ENCODE results near the gene SF3B2.

Gene SF3B2

DNA sequence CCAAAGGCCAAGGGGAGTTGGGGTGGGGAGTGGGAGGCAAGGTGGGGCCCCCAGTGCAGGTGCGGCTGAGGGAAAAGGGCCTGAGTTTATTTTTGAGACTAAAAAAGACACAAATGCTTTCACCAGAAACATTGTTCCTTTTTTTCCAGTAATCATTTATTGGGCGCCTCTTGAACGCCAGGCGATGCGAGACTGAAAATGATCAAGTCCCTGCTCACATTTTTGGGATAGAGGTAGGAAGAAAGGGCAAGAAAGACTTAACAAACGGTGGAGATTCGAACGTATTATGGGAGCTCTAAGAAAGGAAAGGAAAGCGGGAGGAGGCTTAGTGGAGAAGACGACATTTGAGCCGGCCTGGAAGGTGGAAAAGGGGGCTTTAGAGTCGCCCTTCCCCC, 796 bp upstream of the SF3B2 start:
- TF ChIP-seq, protein P1, sequence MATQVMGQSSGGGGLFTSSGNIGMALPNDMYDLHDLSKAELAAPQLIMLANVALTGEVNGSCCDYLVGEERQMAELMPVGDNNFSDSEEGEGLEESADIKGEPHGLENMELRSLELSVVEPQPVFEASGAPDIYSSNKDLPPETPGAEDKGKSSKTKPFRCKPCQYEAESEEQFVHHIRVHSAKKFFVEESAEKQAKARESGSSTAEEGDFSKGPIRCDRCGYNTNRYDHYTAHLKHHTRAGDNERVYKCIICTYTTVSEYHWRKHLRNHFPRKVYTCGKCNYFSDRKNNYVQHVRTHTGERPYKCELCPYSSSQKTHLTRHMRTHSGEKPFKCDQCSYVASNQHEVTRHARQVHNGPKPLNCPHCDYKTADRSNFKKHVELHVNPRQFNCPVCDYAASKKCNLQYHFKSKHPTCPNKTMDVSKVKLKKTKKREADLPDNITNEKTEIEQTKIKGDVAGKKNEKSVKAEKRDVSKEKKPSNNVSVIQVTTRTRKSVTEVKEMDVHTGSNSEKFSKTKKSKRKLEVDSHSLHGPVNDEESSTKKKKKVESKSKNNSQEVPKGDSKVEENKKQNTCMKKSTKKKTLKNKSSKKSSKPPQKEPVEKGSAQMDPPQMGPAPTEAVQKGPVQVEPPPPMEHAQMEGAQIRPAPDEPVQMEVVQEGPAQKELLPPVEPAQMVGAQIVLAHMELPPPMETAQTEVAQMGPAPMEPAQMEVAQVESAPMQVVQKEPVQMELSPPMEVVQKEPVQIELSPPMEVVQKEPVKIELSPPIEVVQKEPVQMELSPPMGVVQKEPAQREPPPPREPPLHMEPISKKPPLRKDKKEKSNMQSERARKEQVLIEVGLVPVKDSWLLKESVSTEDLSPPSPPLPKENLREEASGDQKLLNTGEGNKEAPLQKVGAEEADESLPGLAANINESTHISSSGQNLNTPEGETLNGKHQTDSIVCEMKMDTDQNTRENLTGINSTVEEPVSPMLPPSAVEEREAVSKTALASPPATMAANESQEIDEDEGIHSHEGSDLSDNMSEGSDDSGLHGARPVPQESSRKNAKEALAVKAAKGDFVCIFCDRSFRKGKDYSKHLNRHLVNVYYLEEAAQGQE (IDR thresholded peaks at IDR 0.05; ENCODE audit: insufficient read depth in 1 of 2, low read depth in 2 of 2, low read length in 2 of 2), result no peak
- TF ChIP-seq TAF1 (IDR thresholded peaks at IDR 0.05; ENCODE audit: borderline replicate concordance, insufficient read depth, low read length), result no peak
- TF ChIP-seq POLR2AphosphoS5 (IDR thresholded peaks at IDR 0.05; ENCODE audit: low read depth, low read length), result no peak
- TF ChIP-seq SIN3A (IDR thresholded peaks at IDR 0.05; ENCODE audit: borderline replicate concordance, insufficient read depth, low read length), result no peak
- TF ChIP-seq FOXP2 (optimal IDR thresholded peaks at IDR 0.05; ENCODE audit: borderline replicate concordance, extremely low read depth, extremely low read length, insufficient read depth), result no peak

DNA sequence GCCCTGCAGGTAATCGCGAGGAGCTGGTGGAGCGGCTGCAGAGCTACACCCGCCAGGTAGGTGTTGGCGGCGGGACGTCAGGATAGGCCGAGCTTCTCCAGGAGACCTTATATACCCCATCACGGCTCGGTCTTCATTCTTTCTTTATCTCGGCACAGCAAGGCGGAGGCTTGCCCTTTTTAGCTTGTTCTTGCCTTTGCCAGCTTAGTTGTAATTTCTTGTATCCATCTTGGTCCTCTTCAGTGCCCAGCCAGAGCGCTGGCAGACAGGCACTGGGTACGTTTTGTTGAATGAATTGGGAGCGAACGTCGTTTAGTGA, 459 bp downstream of the SF3B2 start:
- no peak for TF ChIP-seq FOXP2 (optimal IDR thresholded peaks at IDR 0.05; ENCODE audit: borderline replicate concordance, extremely low read depth, extremely low read length, insufficient read depth)
- TF ChIP-seq SIN3A (IDR thresholded peaks at IDR 0.05; ENCODE audit: borderline replicate concordance, insufficient read depth, low read length), result no peak; the same call in 1 of the 2 replicates
- TF ChIP-seq POLR2AphosphoS5 (IDR thresholded peaks at IDR 0.05; ENCODE audit: low read depth, low read length), result no peak
- TF ChIP-seq, protein P1 (IDR thresholded peaks at IDR 0.05; ENCODE audit: insufficient read depth in 1 of 2, low read depth in 2 of 2, low read length in 2 of 2), result no peak
- no peak for TF ChIP-seq TAF1 (IDR thresholded peaks at IDR 0.05; ENCODE audit: borderline replicate concordance, insufficient read depth, low read length)

DNA sequence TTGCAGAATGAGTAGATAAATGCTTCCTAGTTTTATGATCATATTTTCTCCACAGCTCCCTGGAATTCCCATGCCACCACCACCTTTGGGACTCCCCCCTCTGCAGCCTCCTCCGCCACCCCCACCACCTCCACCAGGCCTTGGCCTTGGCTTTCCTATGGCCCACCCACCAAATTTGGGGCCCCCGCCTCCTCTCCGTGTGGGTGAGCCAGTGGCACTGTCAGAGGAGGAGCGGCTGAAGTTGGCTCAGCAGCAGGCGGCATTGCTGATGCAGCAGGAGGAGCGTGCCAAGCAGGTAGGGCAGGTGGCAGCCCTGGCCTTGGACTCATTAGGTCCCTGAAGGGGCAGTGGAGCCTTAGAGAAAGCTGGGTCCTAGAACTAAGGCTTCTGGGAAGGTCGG, 2.9 kb downstream of the SF3B2 start:
- TF ChIP-seq TAF1 (IDR thresholded peaks at IDR 0.05; ENCODE audit: borderline replicate concordance, insufficient read depth, low read length) (no peak), FOXP2 (optimal IDR thresholded peaks at IDR 0.05; ENCODE audit: borderline replicate concordance, extremely low read depth, extremely low read length, insufficient read depth) (no peak), POLR2AphosphoS5 (IDR thresholded peaks at IDR 0.05; ENCODE audit: low read depth, low read length) (no peak), SIN3A (IDR thresholded peaks at IDR 0.05; ENCODE audit: borderline replicate concordance, insufficient read depth, low read length) (no peak)
- TF ChIP-seq, protein P1 (IDR thresholded peaks at IDR 0.05; ENCODE audit: insufficient read depth in 1 of 2, low read depth in 2 of 2, low read length in 2 of 2), result no peak

DNA sequence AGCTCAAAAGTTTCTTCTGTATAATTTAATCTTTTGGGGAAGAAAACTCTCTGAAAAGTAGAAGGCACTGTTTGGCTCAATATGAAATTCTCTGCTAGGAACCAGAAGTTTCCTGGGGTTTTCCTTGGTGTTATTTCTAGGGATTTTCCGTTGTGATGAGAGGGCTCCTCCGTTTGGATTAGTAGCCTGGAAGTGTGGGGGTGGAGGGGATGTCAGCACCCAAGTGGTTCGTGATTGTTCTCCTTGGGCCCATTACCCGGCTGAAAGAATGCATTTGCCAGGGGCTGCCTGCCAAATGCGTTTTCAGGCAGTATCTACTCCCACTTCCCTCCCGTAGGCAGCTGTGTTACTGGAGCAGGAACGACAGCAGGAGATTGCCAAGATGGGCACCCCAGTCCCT, 4.3 kb downstream of the SF3B2 start:
- TF ChIP-seq SIN3A (IDR thresholded peaks at IDR 0.05; ENCODE audit: borderline replicate concordance, insufficient read depth, low read length), result no peak
- no peak for TF ChIP-seq TAF1 (IDR thresholded peaks at IDR 0.05; ENCODE audit: borderline replicate concordance, insufficient read depth, low read length)
- TF ChIP-seq POLR2AphosphoS5 (IDR thresholded peaks at IDR 0.05; ENCODE audit: low read depth, low read length), result no peak
- TF ChIP-seq, protein P1 (IDR thresholded peaks at IDR 0.05; ENCODE audit: insufficient read depth in 1 of 2, low read depth in 2 of 2, low read length in 2 of 2), result no peak
- no peak for TF ChIP-seq FOXP2 (optimal IDR thresholded peaks at IDR 0.05; ENCODE audit: borderline replicate concordance, extremely low read depth, extremely low read length, insufficient read depth)

Data from PFSK-1 (cell line).